Measurements from ENCODE around the gene EPB41L5.
"Not testable (repeated sequence)": the region's sequence is repeated elsewhere in the genome, so short reads cannot be mapped to it uniquely, and the experiment has no call there.

EPB41L5 gene

DNA sequence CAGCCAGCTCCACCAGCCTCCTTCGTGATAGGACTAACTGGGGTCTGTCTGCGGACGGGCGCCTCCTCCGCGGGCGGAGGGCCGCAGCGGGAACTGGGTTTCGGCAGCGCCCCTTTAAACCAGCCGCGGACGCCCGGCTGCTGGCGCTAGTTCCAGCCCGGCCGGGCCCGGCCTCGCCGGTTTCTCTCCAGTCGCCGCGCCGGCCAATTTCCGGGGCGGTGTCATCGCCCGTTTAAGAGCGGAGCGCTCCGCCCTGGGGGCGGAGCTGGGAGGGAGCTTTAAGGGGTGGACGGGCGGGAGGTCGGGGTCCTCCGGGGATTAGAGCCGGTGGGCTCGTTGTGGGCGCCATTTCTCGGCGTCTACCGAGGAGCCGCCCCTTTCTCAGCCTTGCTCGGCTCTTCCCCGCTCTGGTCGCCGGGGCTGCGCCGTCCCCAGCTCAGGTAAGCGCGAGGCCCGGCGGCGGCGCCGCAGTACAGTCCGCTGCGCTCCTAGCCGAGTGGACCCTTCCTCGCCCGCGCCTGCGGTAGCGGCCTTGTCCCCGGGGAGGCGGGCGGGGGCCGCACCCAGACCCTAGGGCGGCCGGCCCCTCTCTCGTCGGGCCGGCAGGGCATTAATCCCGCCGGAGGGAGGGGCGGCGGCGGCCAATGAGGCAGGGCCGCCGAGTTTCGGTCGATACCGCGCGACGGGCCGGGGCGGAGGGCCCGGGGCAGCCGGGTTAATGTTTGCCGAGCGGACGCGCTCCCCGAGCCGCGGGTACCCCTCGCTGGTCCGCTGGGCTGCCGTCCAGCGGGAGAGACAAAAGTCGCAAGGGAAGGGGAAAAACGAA lies at the start of gene EPB41L5:
TSS of gene EPB41L5 (plus strand) at position 307 of the 826 bp plus-strand sequence. CDS start 6,008 bp downstream, outside the sequence.
- DNase-seq (ENCODE audit: low spot score), result peak; percentile 87

DNA sequence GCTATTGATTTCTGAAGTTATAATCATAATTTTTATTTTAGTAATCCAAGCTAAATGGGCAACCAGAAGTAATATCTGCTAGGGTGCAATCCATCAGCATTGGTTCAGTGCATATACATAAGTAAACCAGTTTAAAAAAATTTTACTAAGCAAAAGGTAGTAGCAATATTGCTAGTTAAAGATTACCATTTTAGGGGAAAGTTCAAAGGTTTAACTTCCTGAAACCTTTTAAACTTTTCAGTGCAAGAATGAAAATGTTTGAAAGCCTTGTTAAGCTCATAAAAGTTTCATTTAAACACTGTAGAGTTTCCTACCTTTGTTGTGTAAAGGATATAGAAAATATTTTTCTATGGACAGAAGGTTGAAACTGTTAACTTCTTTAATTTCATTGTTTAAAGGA lies 31.0 kb upstream of the EPB41L5 start:
- DNase-seq (ENCODE audit: low spot score), result no peak

GRCh38 chr2:119982506-119982905 lies 30.4 kb upstream of the EPB41L5 start:
- no peak for DNase-seq (ENCODE audit: low spot score)

GRCh38 chr2:119983108-119983507 lies 29.8 kb upstream of the EPB41L5 start:
- DNase-seq (ENCODE audit: low spot score), result no peak

DNA sequence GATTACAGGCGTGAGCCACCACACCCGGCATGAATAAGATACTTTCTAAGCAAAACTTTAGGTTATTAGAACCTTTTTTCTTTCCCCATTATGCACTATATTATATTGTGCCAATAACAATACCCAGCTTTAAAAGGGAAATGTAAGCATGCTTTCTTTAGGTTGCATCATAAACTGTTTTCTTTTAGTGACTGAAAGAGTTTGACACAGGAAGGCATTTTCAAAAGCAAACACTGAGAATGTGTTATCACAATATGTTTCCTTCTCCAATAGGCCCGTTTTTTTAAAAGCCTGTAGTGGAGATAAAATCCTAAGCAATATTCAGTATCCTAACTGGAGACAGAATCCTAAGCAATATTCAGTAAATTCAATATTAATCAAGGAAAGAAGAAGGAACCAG lies 16.7 kb upstream of the EPB41L5 start:
- no peak for DNase-seq (ENCODE audit: low spot score)

DNA sequence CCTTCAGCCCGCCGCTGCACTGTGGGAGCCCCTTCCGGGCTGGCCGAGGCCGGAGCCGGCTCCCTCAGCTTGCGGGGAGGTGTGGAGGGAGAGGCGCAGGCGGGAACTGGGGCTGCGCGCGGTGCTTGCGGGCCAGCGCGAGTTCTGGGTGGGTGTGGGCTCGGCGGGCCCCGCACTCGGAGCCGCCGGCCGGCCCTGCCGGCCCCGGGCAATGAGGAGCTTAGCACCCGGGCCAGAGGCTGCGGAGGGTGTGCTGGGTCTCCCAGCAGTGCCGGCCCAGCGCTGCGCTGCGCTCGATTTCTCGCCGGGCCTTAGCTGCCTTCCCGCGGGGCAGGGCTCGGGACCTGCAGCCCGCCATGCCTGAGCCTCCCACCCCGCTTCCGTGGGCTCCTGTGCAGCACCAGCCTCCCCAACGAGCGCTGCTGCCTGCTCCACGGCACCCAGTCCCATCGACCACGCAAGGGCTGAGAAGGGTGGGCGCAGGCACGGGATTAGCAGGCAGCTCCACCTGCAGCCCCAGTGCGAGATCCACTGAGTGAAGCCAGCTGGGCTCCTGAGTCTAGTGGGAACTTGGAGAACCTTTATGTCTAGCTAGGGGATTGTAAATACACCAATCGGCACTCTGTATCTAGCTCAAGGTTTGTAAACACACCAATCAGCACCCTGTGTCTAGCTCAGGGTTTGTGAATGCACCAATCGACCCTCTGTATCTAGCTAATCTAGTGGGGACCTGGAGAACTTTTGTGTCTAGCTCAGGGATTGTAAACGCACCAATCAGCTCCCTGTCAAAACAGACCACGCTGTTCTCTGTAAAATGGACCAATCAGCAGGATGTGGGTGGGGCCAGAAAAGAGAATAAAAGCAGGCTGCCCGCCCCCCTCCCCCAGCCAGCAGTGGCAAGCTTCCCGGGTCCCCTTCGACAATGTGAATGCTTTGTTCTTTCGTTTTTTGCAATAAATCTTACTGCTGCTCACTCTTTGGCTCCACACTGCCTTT lies 15.7 kb upstream of the EPB41L5 start:
- DNase-seq (ENCODE audit: low spot score), result not testable (repeated sequence)

GRCh38 chr2:120001471-120001870 lies 11.4 kb upstream of the EPB41L5 start:
- no peak for DNase-seq (ENCODE audit: low spot score)

DNA sequence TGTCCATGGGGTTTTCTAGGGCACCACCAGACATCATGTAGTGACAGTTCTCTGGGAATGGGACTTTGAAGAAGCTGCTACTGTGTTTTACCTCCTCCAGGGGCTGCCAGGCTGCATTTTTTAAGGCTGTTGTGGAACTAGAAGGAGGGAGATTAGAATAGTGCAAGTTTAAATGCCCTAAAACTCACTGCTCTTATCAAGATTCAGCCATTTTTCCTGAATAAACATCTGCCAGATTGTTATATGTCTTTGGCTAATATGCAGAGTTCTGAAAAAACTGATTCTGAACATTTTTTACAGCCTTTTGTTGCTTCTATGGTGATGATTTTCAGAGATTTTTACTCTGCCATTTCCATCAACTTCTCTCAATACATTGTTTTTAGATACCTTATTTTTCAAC lies 8.6 kb upstream of the EPB41L5 start:
- no peak for DNase-seq (ENCODE audit: low spot score)

DNA sequence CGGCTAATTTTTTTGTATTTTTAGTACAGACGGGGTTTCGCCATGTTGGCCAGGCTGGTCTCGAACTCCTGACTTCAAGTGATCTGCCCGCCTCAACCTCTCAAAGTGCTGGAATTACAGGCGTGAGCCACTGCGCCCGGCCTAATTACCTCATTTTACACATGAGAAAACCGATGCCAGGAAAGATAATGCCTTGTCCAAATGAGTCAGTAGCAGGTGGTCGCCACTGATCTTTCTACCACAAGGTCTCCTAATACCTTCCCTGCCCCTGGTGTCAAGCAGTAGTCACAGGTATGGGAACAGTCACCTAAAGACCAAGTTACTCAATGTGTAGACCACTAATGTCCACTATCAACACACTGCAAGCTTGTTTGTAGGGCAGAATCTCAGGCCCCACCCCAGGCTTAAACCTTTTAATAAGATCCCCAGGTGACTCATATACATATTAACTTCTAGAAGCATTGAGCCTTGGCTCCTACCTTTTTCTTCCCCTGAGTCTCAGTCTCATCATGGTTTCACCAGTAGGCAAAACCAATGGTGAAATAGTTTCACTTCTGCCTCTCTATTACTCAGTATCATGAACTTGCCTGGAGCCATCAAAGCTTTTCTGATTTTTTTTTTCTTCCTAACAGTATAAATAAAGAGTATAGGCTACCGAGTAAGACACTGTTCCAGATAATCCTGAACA lies 6.9 kb upstream of the EPB41L5 start:
- peak; percentile 22 for DNase-seq (ENCODE audit: low spot score)

- DNase-seq (ENCODE audit: low spot score), result no peak
Observed at GRCh38 chr2:120007851-120008250, 5.0 kb upstream of the EPB41L5 start.

DNA sequence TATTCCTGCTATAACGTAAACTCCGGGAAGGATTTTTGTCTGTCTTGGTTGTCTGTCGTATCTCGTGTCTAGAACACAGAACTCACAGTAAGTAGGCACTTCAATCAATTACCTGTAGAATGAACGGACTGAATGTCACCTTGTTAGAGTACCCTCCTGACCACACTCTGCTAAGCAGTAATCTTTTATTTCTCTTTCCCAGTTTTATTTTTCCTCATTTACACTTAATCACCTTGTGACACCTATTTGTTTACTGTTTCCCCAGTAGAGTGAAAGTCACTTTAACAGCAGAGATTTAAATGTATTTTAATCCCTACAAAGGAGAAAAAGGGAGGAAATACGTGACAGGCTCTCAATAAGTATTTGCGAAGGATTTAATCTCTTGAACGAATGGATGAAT lies 514 bp upstream of the EPB41L5 start:
- no peak for DNase-seq (ENCODE audit: low spot score)

GRCh38 chr2:120013597-120014223 lies 833 bp downstream of the EPB41L5 start:
- DNase-seq (ENCODE audit: low spot score), result peak; percentile 14

- no peak for DNase-seq (ENCODE audit: low spot score)
Observed at GRCh38 chr2:120014226-120014980, 1.5 kb downstream of the EPB41L5 start.

- DNase-seq (ENCODE audit: low spot score), result no peak
Observed at GRCh38 chr2:120016800-120017199, 3.9 kb downstream of the EPB41L5 start.

DNA sequence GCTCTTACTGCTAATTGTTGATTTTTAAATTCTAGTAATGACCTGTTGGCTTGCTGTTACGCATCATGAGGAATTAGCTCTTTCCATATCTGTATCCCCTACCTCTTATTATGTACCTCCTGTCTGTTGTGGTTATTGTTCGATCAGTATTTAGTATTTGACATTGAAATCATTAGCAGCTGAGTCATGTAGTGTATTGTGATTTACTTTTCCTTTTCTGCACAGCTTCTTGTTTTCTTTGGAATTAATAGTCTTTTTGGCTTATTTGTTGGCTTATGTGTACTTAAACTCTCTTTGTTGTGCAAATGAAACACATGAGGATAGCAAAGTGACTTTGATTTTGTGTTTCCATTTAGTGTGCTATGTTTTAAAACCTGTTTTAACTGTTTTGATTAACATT lies 4.3 kb downstream of the EPB41L5 start:
- no peak for DNase-seq (ENCODE audit: low spot score)

GRCh38 chr2:120018549-120018948 lies 5.7 kb downstream of the EPB41L5 start:
- no peak for DNase-seq (ENCODE audit: low spot score)

DNA sequence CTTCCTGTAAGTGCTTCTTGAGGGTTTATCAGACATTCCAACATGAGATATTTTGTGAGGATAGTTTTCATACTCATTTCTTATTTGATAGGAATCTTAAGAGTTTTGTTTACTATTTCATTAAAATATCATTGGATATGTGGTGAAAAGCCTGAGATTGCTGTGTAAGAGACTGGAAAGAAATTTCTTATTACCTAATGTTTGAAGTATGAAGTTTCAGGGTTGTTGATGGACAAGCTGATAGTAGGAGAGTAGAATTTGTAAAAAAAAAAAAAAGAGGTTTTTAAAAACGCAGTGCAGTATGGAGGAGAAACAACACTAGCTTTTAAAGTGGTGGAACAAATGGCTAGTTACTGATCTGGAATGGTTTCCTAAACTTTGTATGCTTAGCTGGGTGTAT lies 7.7 kb downstream of the EPB41L5 start:
- no peak for DNase-seq (ENCODE audit: low spot score)

DNA sequence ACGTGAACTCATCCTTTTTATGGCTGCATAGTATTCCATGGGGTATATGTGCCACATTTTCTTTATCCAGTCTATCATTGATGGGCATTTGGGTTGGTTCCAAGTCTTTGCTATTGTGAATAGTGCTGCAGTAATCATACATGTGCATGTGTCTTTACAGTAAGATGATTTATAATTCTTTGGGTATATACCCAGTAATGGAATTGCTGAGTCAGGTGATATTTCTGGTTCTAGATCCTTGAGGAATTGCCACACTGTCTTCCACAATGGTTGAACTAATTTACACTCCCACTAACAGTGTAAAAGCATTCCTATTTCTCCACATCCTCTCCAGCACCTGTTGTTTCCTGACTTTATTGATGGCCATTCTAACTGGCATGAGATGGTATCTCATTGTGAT lies 9.6 kb downstream of the EPB41L5 start:
- not testable (repeated sequence) for DNase-seq (ENCODE audit: low spot score)

DNA sequence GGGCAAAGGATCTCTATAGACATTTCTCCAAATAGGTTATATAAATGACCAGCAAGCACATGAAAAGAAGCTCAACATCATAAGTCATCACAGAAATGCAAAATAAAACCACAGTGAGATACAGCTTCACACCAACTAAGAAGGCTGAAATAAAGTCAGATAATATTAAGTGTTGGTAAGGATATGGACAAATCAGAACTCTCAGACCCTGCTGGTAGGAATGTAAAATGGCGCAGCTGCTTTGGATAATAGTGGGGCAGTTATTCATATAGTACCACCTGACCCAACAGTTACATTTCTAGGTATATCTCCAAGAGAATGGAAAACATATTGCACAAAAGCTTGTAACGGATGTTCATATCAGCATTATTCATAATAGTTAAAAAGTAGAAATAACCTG lies 14.0 kb downstream of the EPB41L5 start:
- DNase-seq (ENCODE audit: low spot score), result no peak

GRCh38 chr2:120028795-120029194 lies 15.9 kb downstream of the EPB41L5 start:
- no peak for DNase-seq (ENCODE audit: low spot score)
